Measurements from ENCODE around the gene SMIM24.
"Not testable (repeated sequence)": the region's sequence is repeated elsewhere in the genome, so short reads cannot be mapped to it uniquely, and the experiment has no call there.

The SMIM24 gene

DNA sequence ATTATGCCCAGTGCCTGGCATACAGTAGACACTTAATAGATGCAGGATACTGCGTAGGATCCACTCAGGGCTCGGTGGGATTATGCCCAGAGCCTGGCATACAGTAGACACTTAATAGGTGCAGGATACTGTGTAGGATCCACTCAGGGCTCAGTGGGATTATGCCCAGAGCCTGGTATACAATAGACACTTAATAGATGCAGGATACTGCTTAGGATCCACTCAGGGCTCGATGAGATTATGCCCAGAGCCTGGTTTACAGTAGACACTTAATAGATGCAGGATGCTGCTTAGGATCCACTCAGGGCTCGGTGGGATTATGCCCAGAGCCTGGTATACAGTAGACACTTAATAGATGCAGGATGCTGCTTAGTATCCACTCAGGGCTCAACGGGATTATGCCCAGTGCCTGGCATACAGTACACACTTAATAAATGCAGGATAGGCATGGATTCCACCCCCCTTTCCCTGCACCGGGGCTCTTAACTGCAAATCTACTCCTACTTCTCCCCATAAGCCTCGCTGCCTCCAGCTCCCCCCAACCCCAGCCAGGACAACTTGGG, 24.9 kb downstream of the SMIM24 start:
- TF ChIP-seq, protein P1, sequence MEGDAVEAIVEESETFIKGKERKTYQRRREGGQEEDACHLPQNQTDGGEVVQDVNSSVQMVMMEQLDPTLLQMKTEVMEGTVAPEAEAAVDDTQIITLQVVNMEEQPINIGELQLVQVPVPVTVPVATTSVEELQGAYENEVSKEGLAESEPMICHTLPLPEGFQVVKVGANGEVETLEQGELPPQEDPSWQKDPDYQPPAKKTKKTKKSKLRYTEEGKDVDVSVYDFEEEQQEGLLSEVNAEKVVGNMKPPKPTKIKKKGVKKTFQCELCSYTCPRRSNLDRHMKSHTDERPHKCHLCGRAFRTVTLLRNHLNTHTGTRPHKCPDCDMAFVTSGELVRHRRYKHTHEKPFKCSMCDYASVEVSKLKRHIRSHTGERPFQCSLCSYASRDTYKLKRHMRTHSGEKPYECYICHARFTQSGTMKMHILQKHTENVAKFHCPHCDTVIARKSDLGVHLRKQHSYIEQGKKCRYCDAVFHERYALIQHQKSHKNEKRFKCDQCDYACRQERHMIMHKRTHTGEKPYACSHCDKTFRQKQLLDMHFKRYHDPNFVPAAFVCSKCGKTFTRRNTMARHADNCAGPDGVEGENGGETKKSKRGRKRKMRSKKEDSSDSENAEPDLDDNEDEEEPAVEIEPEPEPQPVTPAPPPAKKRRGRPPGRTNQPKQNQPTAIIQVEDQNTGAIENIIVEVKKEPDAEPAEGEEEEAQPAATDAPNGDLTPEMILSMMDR (IDR thresholded peaks at IDR 0.05; ENCODE audit: low read depth, low read length): no peak

DNA sequence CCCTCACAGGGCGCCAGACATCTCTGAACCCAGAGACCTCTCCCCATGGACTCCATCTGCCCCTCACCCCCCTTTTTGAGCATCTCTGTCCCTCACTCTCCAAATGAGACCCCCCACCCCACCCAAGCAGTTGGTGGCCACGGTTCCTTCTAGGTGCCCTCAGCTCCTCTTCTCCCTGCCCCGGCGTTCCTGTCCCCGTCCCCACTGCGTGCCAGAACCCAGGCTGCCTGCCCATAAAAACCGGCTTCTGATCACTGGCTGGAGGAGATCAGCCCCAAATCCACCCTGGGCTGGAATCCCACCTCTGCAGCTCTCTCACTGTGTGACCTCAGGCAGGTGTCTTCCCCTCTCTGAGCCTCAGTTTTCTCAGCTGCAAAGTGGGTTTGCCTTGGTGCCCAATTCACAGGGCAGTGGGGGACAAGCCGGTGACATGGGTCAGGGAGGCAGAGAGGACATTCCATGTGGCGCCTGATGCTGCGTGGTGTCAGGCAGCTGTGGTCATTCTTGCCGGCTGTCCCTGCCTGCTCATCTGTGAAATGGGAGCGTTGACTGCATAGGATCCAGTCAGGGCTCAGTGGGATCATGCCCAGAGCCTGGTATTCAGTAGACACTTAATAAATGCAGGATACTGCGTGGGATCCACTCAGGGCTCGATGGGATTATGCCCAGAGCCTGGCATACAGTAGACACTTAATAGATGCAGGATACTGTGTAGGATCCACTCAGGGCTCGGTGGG, 25.5 kb downstream of the SMIM24 start:
- TF ChIP-seq, protein P1 (IDR thresholded peaks at IDR 0.05; ENCODE audit: low read depth, low read length): no peak
- no peak for DNase-seq (ENCODE audit: extremely low read depth, low read depth)

More for the DNA sequence above, 24.9 kb downstream of the SMIM24 start:
- no peak for DNase-seq (ENCODE audit: extremely low read depth, low read depth)

DNA sequence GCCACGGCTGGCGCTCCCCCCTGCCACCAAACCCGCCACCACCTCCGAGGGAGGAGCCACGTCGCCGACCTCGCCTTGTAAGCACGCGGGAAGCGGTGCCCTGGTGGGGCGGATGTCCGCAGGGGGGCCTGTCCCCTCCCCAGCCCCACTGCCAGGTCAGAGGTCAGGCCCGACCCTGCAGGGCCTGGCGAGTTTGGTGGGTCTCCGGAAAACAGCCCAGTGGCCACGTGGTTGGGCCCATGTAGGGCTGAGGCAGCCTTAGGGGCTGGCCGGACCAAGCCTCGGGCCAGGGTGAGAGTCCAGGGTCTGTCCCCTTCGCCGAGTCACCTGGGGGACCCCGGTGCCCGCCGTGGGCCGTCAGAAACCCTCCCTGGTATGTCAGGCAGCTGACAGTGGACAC, 26.5 kb downstream of the SMIM24 start:
- TF ChIP-seq, protein P1 (IDR thresholded peaks at IDR 0.05; ENCODE audit: low read depth, low read length): no peak
- no peak for DNase-seq (ENCODE audit: extremely low read depth, low read depth)

DNA sequence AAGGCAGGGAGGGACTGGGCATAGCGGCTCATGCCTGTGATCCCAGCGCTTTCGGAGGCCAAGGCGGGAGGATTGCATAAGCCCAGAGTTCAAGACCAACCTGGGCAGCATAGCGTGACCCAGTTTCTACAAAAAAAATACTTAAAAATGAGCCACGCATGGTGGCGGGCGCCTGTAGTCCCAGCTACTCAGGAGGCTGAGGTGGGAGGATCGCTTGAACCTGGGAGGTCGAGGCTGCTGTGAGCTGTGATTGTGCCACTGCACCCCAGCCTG, 27.4 kb downstream of the SMIM24 start:
- DNase-seq (ENCODE audit: extremely low read depth, low read depth): not testable (repeated sequence)

DNA sequence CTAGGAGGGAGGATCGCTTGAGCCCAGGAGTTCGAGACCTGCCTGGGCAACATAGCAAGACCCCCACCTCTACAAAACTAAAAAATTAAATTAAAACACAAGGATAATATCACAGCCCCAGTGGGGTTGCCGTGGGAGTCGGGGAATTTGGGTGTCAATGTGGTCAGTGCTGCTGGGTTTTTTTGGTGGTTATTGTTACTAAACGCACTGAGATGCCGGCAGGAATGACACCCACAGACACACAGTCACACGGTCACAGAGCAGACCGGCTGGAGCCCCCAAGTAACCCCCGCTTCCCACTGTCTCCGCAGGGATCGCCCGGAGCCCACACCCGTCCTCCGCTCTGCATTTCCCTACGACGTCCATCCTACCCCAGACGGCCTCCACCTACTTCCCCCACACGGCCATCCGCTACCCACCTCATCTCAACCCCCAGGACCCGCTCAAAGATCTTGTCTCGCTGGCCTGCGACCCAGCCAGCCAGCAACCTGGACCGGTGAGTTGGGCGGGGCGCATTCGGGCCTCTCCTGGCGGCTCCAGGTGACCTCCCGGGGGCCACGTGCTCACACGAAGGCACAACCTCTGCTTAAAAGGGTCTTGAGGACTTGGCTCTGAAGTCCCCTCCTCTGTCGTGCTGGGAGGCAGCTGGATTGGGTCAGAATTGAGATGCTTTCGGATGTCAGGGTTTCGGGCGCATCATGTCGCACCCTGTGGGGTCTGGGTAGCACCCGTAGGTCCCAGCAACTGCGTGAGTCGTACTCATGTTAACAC, 28.0 kb downstream of the SMIM24 start:
- no peak for DNase-seq (ENCODE audit: extremely low read depth, low read depth)
- TF ChIP-seq, protein P1 (IDR thresholded peaks at IDR 0.05; ENCODE audit: low read depth, low read length): no peak

DNA sequence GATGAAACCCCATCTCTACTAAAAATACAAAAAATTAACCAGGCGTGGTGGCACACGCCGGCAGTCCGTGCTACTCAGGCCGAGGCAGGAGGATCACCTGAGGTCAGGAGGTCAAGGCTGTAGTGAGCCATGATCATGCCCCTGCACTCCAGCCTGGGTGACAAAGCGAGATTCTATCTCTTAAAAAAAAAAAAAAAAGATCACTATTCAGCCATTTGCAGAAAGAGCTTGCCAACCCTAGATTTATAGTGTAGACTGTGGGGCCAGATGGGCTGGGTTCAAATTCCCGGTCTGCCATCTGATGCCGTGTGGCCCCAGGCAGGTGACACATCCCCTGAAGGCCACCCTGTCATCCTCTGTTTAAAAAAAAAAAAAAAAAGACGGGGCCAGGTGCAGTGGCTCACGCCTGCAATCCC, 28.9 kb downstream of the SMIM24 start:
- TF ChIP-seq, protein P1 (IDR thresholded peaks at IDR 0.05; ENCODE audit: low read depth, low read length): no peak
- no peak for DNase-seq (ENCODE audit: extremely low read depth, low read depth)

DNA sequence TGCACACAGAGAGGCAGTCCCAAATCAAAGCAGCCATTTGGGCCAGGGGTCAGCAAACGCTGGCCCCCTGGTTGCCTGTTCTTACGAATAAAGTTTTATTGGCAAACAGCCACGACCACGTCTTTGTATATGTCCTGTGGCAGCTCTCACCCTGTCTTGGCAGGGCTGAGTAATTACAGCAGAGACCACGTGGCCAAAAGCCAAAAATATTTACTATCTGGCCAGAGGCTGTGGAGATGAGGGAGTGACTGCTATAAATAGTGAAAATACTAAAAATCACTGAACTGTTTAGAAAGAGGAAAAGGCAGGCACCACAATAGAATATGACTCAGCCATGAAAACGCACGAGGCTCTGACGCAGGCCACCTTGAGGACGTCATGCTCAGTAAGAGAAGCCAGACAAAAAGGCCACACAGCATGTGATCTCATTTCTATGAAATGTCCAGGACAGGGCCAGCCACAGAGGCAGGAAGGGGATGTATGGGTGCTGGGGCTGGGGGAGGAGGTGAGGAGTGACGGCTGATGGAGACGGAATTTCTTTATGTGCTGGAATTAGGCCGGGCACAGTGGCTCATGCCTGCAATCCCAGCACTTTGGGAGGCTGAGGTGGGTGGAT, 29.4 kb downstream of the SMIM24 start:
- TF ChIP-seq, protein P1 (IDR thresholded peaks at IDR 0.05; ENCODE audit: low read depth, low read length): no peak
- peak; percentile 96 for DNase-seq (ENCODE audit: extremely low read depth, low read depth)
